ENCODE measurements around the gene GSDME. TPM values are rescaled to one million over a fixed set of nuclear protein-coding genes. Genes with fewer than 3 reads are reported as not detected.

Gene GSDME
- total and polyA plus RNA-seq, 4 experiments from 2014 or later: 0.46 to 1.7 (median 0.92) TPM

- Mint-ChIP-seq H3K4me3 (no peak overlapping the region), H3K9me3 (peaks cover 0 to 3% (median 0%) of the 10 kb centered on the region in 8 donors), H3K4me1 (no peaks in the 10 kb centered on the region), H3K27ac (no peak overlapping the region), H3K36me3 (peaks cover 0 to 3% of the 10 kb centered on the region in 2 donors), H3K27me3 (peaks cover 40 to 50% of the 10 kb centered on the region in 2 donors)
- POLR2A ChIA-PET (ENCODE audit: partially characterized antibody): no interaction called here
- DNase-seq: no peak
- intact Hi-C loops (cut with micrococcal nuclease): no loop called here
- CTCF ChIA-PET (ENCODE audit: partially characterized antibody): interaction anchor here (1.0 to 1.7 kb wide), 3 partner anchors 12 to 335 kb away, joined by 3 to 5 read pairs (median 5); no protein-coding TSS in a partner anchor
- Histone ChIP-seq H3K27ac (ENCODE audit: low read depth, low read length) (no peak overlapping the region), H3K36me3 (ENCODE audit: insufficient read depth, low read length) (no peaks in the 10 kb centered on the region), H3K27me3 (ENCODE audit: insufficient read depth, low read length) (no peaks in the 10 kb centered on the region), H3K4me1 (ENCODE audit: insufficient read depth, low read length) (no peaks in the 10 kb centered on the region), H3K4me3 (ENCODE audit: low read length in 2 of 2) (no peak overlapping the region), H3K9me3 (ENCODE audit: control insufficient read depth in 1 of 2, low read length in 2 of 2) (no peaks in the 10 kb centered on the region)
These were observed 6.1 kb upstream of the GSDME start for GRCh38 chr7:24763303-24763901.

GRCh38 chr7:24762771-24763170, 5.5 kb upstream of the GSDME start:
- peaks cover 6% of the 10 kb centered on the region for H3K27me3 ChIP-seq (ENCODE audit: insufficient read depth, low read length)

DNA sequence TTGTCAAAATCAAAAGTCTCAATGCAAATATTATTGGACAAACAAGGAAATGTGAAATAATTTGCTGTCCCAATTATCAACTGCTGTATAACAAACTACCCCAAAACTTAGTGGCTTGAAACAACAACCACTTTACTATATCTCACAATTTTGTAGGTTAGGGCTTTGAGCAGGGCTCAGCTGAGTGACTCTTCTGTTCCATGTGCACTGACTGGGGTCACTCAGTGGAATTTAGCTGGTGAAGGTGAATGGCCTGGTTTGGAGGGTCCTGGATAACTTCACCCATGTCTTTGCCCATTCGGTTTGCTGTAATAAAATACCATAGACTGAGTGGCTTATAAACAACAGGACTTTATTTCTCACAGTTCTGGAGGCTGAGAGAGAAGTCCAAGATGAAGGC, 3.7 kb upstream of the GSDME start:
- intact Hi-C loops (cut with micrococcal nuclease): no loop called here
- Histone ChIP-seq H3K27ac (ENCODE audit: low read depth, low read length) (no peak overlapping the region), H3K9me3 (ENCODE audit: control insufficient read depth in 1 of 2, low read length in 2 of 2) (no peaks in the 10 kb centered on the region), H3K4me3 (ENCODE audit: low read length in 2 of 2) (no peak overlapping the region), H3K36me3 (ENCODE audit: insufficient read depth, low read length) (no peaks in the 10 kb centered on the region), H3K27me3 (ENCODE audit: insufficient read depth, low read length) (peaks cover 13% of the 10 kb centered on the region), H3K4me1 (ENCODE audit: insufficient read depth, low read length) (peaks cover 13% of the 10 kb centered on the region)
- CTCF ChIA-PET (ENCODE audit: partially characterized antibody): no interaction called here
- Mint-ChIP-seq H3K9me3 (peaks cover 0 to 3% (median 0%) of the 10 kb centered on the region in 8 donors), H3K4me1 (peaks cover 2 to 15% (median 6%) of the 10 kb centered on the region in 4 donors), H3K4me3 (no peak overlapping the region), H3K36me3 (peaks cover 0 to 3% of the 10 kb centered on the region in 2 donors), H3K27ac (no peak overlapping the region), H3K27me3 (peaks cover 42 to 56% of the 10 kb centered on the region in 2 donors)
- POLR2A ChIA-PET (ENCODE audit: partially characterized antibody): no interaction called here
- DNase-seq: no peak

More at GRCh38 chr7:24762771-24763170, 5.5 kb upstream of the GSDME start:
- DNase-seq: no peak
- H3K9me3 Mint-ChIP-seq: peaks cover 0 to 3% (median 0%) of the 10 kb centered on the region in 8 donors
- no peak overlapping the region for H3K27ac Mint-ChIP-seq
- H3K27me3 Mint-ChIP-seq: peaks cover 40 to 51% of the 10 kb centered on the region in 2 donors
- no peaks in the 10 kb centered on the region for H3K36me3 ChIP-seq (ENCODE audit: insufficient read depth, low read length)
- H3K9me3 ChIP-seq (ENCODE audit: control insufficient read depth in 1 of 2, low read length in 2 of 2): no peaks in the 10 kb centered on the region
- H3K4me3 Mint-ChIP-seq: no peak overlapping the region
- intact Hi-C loops (cut with micrococcal nuclease): no loop called here
- peaks cover 0 to 3% of the 10 kb centered on the region in 2 donors for H3K36me3 Mint-ChIP-seq
- H3K4me1 ChIP-seq (ENCODE audit: insufficient read depth, low read length): peaks cover under 1% of the 10 kb centered on the region
- POLR2A ChIA-PET (ENCODE audit: partially characterized antibody): no interaction called here
- H3K27ac ChIP-seq (ENCODE audit: low read depth, low read length): no peak overlapping the region
- CTCF ChIA-PET (ENCODE audit: partially characterized antibody): interaction anchor here (1.1 kb wide), 1 partner anchor 9 kb away, joined by 4 read pairs; no protein-coding TSS in a partner anchor
- H3K4me1 Mint-ChIP-seq: peaks cover 0 to 6% (median under 1%) of the 10 kb centered on the region in 4 donors
- H3K4me3 ChIP-seq (ENCODE audit: low read length in 2 of 2): no peak overlapping the region

GRCh38 chr7:24756545-24757352, 515 bp downstream of the GSDME start:
- H3K27me3 Mint-ChIP-seq: peaks cover 30 to 42% of the 10 kb centered on the region in 2 donors
- no peaks in the 10 kb centered on the region for H3K36me3 ChIP-seq (ENCODE audit: insufficient read depth, low read length)
- ChIA-PET CTCF (ENCODE audit: partially characterized antibody) (interaction anchor here (0.6 to 1.1 kb wide), 2 partner anchors 335 to 1579 kb away, joined by 3 read pairs; no protein-coding TSS in a partner anchor), POLR2A (ENCODE audit: partially characterized antibody) (no interaction called here)
- DNase-seq: peak in 4 of 5 donors; percentile 3 to 38 (median 16)
- peaks cover 20% of the 10 kb centered on the region for H3K4me1 ChIP-seq (ENCODE audit: insufficient read depth, low read length)
- H3K27ac ChIP-seq (ENCODE audit: low read depth, low read length): no peak overlapping the region
- H3K4me3 Mint-ChIP-seq: peak overlapping the region; percentile 77 to 95 (median 82)
- peaks cover 8 to 26% (median 18%) of the 10 kb centered on the region in 4 donors for H3K4me1 Mint-ChIP-seq
- intact Hi-C loops (cut with micrococcal nuclease): no loop called here
- peaks cover 0 to 3% of the 10 kb centered on the region in 2 donors for H3K36me3 Mint-ChIP-seq
- H3K27ac Mint-ChIP-seq: peak overlapping the region in 1 of 7 donors; percentile 51
- H3K4me3 ChIP-seq (ENCODE audit: low read length in 2 of 2): peak overlapping the region in 1 of 2 donors; percentile 46
- no peaks in the 10 kb centered on the region for H3K9me3 ChIP-seq (ENCODE audit: control insufficient read depth in 1 of 2, low read length in 2 of 2)
- peaks cover 13% of the 10 kb centered on the region for H3K27me3 ChIP-seq (ENCODE audit: insufficient read depth, low read length)
- peaks cover 0 to 3% (median 0%) of the 10 kb centered on the region in 8 donors for H3K9me3 Mint-ChIP-seq

GRCh38 chr7:24755541-24756407, 1.5 kb downstream of the GSDME start:
- peak overlapping the region in 2 of 7 donors; percentile 1 to 6 for H3K27ac Mint-ChIP-seq
- peaks cover 20% of the 10 kb centered on the region for H3K4me1 ChIP-seq (ENCODE audit: insufficient read depth, low read length)
- peaks cover 26 to 33% of the 10 kb centered on the region in 2 donors for H3K27me3 Mint-ChIP-seq
- H3K36me3 Mint-ChIP-seq: peaks cover 0 to 3% of the 10 kb centered on the region in 2 donors
- ChIA-PET POLR2A (ENCODE audit: partially characterized antibody) (no interaction called here), CTCF (ENCODE audit: partially characterized antibody) (interaction anchor here (0.6 to 1.1 kb wide), 2 partner anchors 336 to 1580 kb away, joined by 3 read pairs; no protein-coding TSS in a partner anchor)
- peaks cover 13% of the 10 kb centered on the region for H3K27me3 ChIP-seq (ENCODE audit: insufficient read depth, low read length)
- no peak overlapping the region for H3K27ac ChIP-seq (ENCODE audit: low read depth, low read length)
- DNase-seq: peak in 3 of 5 donors; percentile 5 to 38 (median 13)
- H3K9me3 ChIP-seq (ENCODE audit: control insufficient read depth in 1 of 2, low read length in 2 of 2): no peaks in the 10 kb centered on the region
- peak overlapping the region; percentile 66 to 95 (median 82) for H3K4me3 Mint-ChIP-seq
- H3K4me1 Mint-ChIP-seq: peaks cover 8 to 26% (median 18%) of the 10 kb centered on the region in 4 donors
- H3K9me3 Mint-ChIP-seq: no peaks in the 10 kb centered on the region
- no peak overlapping the region for H3K4me3 ChIP-seq (ENCODE audit: low read length in 2 of 2)
- no peaks in the 10 kb centered on the region for H3K36me3 ChIP-seq (ENCODE audit: insufficient read depth, low read length)
- intact Hi-C loops (cut with micrococcal nuclease): no loop called here

DNA sequence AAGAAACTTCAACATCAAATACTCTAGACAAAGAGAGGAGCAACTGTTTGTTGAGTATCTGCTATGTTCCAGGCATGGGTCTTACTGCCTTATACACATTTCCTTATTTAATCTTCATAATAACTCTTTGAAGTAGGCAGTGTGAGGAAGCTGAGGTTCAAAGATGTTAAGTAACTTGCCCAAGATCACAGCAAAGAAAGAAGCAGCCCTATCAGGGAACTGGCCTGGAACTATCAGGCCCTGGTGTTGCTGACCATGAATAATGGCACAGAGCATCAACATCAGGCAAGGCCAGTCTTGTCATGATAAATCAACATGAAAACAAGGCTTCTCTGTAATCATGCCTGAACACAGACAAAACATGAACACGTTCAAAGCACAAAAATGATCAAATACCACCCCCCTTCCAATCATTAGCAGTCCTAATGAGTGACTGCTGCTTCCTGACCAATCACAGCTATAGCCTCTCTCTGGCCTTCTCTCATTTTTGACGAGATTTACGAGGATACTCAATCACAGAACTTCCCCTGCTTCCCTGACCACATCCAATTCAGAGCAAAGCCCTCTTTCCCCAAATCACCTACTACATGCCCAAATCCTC, 2.3 kb downstream of the GSDME start:
- Mint-ChIP-seq H3K4me3 (peak overlapping the region in 1 of 8 donors; percentile 95), H3K27ac (peak overlapping the region in 2 of 7 donors; percentile 1 to 6), H3K36me3 (peaks cover 0 to 3% of the 10 kb centered on the region in 2 donors), H3K27me3 (peaks cover 23 to 29% of the 10 kb centered on the region in 2 donors), H3K4me1 (peaks cover 8 to 26% (median 18%) of the 10 kb centered on the region in 4 donors), H3K9me3 (no peaks in the 10 kb centered on the region)
- Histone ChIP-seq H3K4me1 (ENCODE audit: insufficient read depth, low read length) (peaks cover 20% of the 10 kb centered on the region), H3K27me3 (ENCODE audit: insufficient read depth, low read length) (peaks cover 13% of the 10 kb centered on the region), H3K36me3 (ENCODE audit: insufficient read depth, low read length) (no peaks in the 10 kb centered on the region), H3K9me3 (ENCODE audit: control insufficient read depth in 1 of 2, low read length in 2 of 2) (no peaks in the 10 kb centered on the region), H3K4me3 (ENCODE audit: low read length in 2 of 2) (no peak overlapping the region), H3K27ac (ENCODE audit: low read depth, low read length) (no peak overlapping the region)
- ChIA-PET POLR2A (ENCODE audit: partially characterized antibody) (no interaction called here), CTCF (ENCODE audit: partially characterized antibody) (no interaction called here)
- intact Hi-C loops (cut with micrococcal nuclease): no loop called here
- DNase-seq: no peak

All from CD4-positive, alpha-beta memory T cell (primary cell).